HUES48 (cell line): ENCODE results near the gene CNGB1.
A peak's percentile ranks its signal among the peaks of the same experiment; 100 is the strongest.

Experiments
- H3K27ac ChIP-seq: one replicate; pipeline ENCODE4 v1.7.0; 2013; ENCODE audit warnings: low read depth, low read length, inconsistent platforms
- H3K27me3 ChIP-seq: 2 replicates; pipeline ENCODE4 v1.6.1; 2013; ENCODE audit warnings: mild to moderate bottlenecking, low read length; ENCODE audit not compliant: control insufficient read depth, insufficient read depth
- H3K36me3 ChIP-seq: 2 replicates; pipeline ENCODE4 v1.6.1; 2013; ENCODE audit warnings: low read length; ENCODE audit not compliant: control insufficient read depth, insufficient read depth
- H3K4me1 ChIP-seq: 2 replicates; pipeline ENCODE4 v1.6.1; 2013; ENCODE audit warnings: mild to moderate bottlenecking, low read length; ENCODE audit not compliant: control insufficient read depth, insufficient read depth
- H3K4me3 ChIP-seq: 2 replicates; pipeline ENCODE4 v1.5.1; 2013; ENCODE audit warnings: mild to moderate bottlenecking, low read depth, low read length
- H3K9ac ChIP-seq: 2 replicates; pipeline ENCODE4 v1.6.1; 2013; ENCODE audit warnings: mild to moderate bottlenecking, low read depth, low read length, moderate library complexity
- H3K9me3 ChIP-seq: 2 replicates; pipeline ENCODE4 v1.6.1; 2013; ENCODE audit warnings: low read length; ENCODE audit not compliant: control insufficient read depth, insufficient read depth

The CNGB1 gene

GRCh38 chr16:57834936-57835335 lies 136.0 kb downstream of the CNGB1 start:
- Histone ChIP-seq H3K36me3 (no peaks in the 10 kb centered on the region), H3K9ac (no peak overlapping the region), H3K27ac (peak overlapping the region; percentile 78), H3K4me1 (peaks cover 16% of the 10 kb centered on the region), H3K27me3 (no peaks in the 10 kb centered on the region), H3K4me3 (no peak overlapping the region), H3K9me3 (no peaks in the 10 kb centered on the region)
